HCT116 (cell line): ENCODE results near the gene TARBP2. TPM values are rescaled to one million over a fixed set of nuclear protein-coding genes. Genes with fewer than 3 reads are reported as not detected.

Source experiments
- ATAC-seq: fragments of 200-7000 bp; cut with Tn5 transposase; 2 replicates; pipeline ENCODE4 v1.9.1; 2020; ENCODE audit warnings: mild to moderate bottlenecking, moderate library complexity
- BruUV-seq: library from RNA; stranded (reverse); fragments of 400-500 nt; replicated peaks from 2 replicates; lab custom pipeline; 2021; lab: Mats Ljungman, UMichigan
- CTCF ChIA-PET: fragments of 300-600 bp; sonication (Branson Sonifier 250); formaldehyde crosslinking; loops from one replicate; lab custom pipeline; 2021; ENCODE audit warnings: antibody characterized with exemption; lab: Charles Lee
- POLR2A ChIA-PET: fragments of 300-600, 350-600 bp; sonication (Branson Sonifier 250); formaldehyde crosslinking; loops from one replicate; lab custom pipeline; 2021; ENCODE audit warnings: antibody characterized with exemption; lab: Charles Lee
- RAD21 ChIA-PET, 2 experiments: fragments of 300-600 bp; sonication (Branson Sonifier 250); formaldehyde crosslinking; loops; one replicate each; lab custom pipeline; 2023; ENCODE audit warnings: low total read pairs in 2 of 2; ENCODE audit not compliant: uncharacterized antibody in 2 of 2, unreplicated experiment in 2 of 2, low non-redundant PET in 1 of 2; lab: Charles Lee
- DNase-seq: peaks from one replicate; pipeline ENCODE4 v3.0.0-alpha.2; 2010; ENCODE audit warnings: low read depth, low spot score
- H2AFZ ChIP-seq: fragments of 200-600 bp; shearing (Covaris generic), sonication (generic); 2 replicates; pipeline ENCODE4 v1.6.1; 2017; ENCODE audit warnings: low read depth, mixed run types, mixed read lengths, antibody characterized with exemption, low read length; ENCODE audit not compliant: poor library complexity, severe bottlenecking
- H3K27ac ChIP-seq: 2 replicates; pipeline ENCODE4 v1.5.1; 2012; ENCODE audit warnings: low read depth, low read length
- H3K27me3 ChIP-seq: fragments of 200-600 bp; sonication (generic); 2 replicates; pipeline ENCODE4 v1.6.1; 2016; ENCODE audit warnings: mixed run types, low read length, mixed read lengths; ENCODE audit not compliant: insufficient read depth
- H3K36me3 ChIP-seq, 2 experiments: fragments of 200-500 bp in 1 of 2; fragments of 200-600 bp in 1 of 2; sonication (Bioruptor generic) in 1 of 2; sonication (generic) in 1 of 2; 2 replicates each; pipeline versions ENCODE4 v1.5.1 to v1.6.1; 2014 to 2016; ENCODE audit warnings: low read length in 2 of 2, inconsistent platforms in 1 of 2, mixed read lengths in 1 of 2, mixed run types in 1 of 2; ENCODE audit not compliant: insufficient read depth in 2 of 2, control insufficient read depth in 1 of 2
- H3K4me1 ChIP-seq, 2 experiments: fragments of 200-600 bp in 1 of 2; sonication (generic) in 1 of 2; 2 replicates each; pipeline versions ENCODE4 v1.5.1 to v1.6.1; 2012 to 2017; ENCODE audit warnings: low read length in 2 of 2, inconsistent platforms in 1 of 2, mild to moderate bottlenecking in 1 of 2, mixed read lengths in 1 of 2, mixed run types in 1 of 2, moderate library complexity in 1 of 2; ENCODE audit not compliant: insufficient read depth in 2 of 2, control insufficient read depth in 1 of 2
- H3K4me2 ChIP-seq: fragments of 200-600 bp; sonication (generic); 2 replicates; pipeline ENCODE4 v1.6.1; 2017; ENCODE audit warnings: mixed run types, low read length, mixed read lengths
- H3K4me3 ChIP-seq, 2 experiments: fragments of 200-600 bp in 1 of 2; sonication (generic) in 1 of 2; replicated peaks in 1 of 2; 2 replicates each; pipeline ENCODE4 v1.5.1; 2011 to 2016; ENCODE audit warnings: low read length in 2 of 2, control low read depth in 1 of 2, low read depth in 1 of 2, mild to moderate bottlenecking in 1 of 2, mixed read lengths in 1 of 2, mixed run types in 1 of 2
- H3K79me2 ChIP-seq: fragments of 200-600 bp; sonication (generic); 2 replicates; pipeline ENCODE4 v1.6.1; 2017; ENCODE audit warnings: mild to moderate bottlenecking, mixed run types, low read length, moderate library complexity, mixed read lengths; ENCODE audit not compliant: insufficient read depth
- H3K9ac ChIP-seq: fragments of 200-600 bp; sonication (generic); 2 replicates; pipeline ENCODE4 v1.6.1; 2016; ENCODE audit warnings: low read length, mixed read lengths
- H3K9me2 ChIP-seq: fragments of 200-600 bp; sonication (generic), shearing (Covaris generic); 2 replicates; pipeline ENCODE4 v1.6.1; 2017; ENCODE audit warnings: mixed run types, mild to moderate bottlenecking, moderate library complexity; ENCODE audit not compliant: insufficient read depth
- H3K9me3 ChIP-seq, 2 experiments: fragments of 200-500 bp in 1 of 2; fragments of 200-600 bp in 1 of 2; sonication (Bioruptor generic) in 1 of 2; sonication (generic) in 1 of 2; 2 replicates each; pipeline ENCODE4 v1.6.1; 2014 to 2017; ENCODE audit warnings: low read length in 2 of 2, mixed read lengths in 2 of 2, inconsistent platforms in 1 of 2, low read depth in 1 of 2, mild to moderate bottlenecking in 1 of 2, mixed run types in 1 of 2, moderate library complexity in 1 of 2; ENCODE audit not compliant: control insufficient read depth in 1 of 2, insufficient read depth in 1 of 2
- H4K20me1 ChIP-seq: fragments of 200-600 bp; sonication (generic), shearing (Covaris generic); 2 replicates; pipeline ENCODE4 v1.6.1; 2017; ENCODE audit warnings: mixed run types, mild to moderate bottlenecking, moderate library complexity; ENCODE audit not compliant: insufficient read depth
- CEBPB ChIP-seq: IDR thresholded peaks from 2 replicates; pipeline ENCODE4 v1.6.1; 2012; ENCODE audit warnings: low read depth
- ELF1 ChIP-seq: IDR thresholded peaks from 2 replicates; pipeline ENCODE4 v1.6.1; 2012; ENCODE audit warnings: low read depth, borderline replicate concordance
- EZH2 ChIP-seq: fragments of 200-600 bp; sonication (generic); IDR thresholded peaks from 2 replicates; pipeline ENCODE4 v1.6.1; 2017; ENCODE audit warnings: antibody characterized with exemption, mixed run types
- JUND ChIP-seq: IDR thresholded peaks from 2 replicates; pipeline ENCODE4 v1.6.1; 2012
- POLR2A ChIP-seq: IDR thresholded peaks from 2 replicates; pipeline ENCODE4 v1.7.0; 2011; ENCODE audit warnings: borderline replicate concordance; ENCODE audit not compliant: insufficient read depth, insufficient read length; ENCODE audit errors: extremely low read depth
- RAD21 ChIP-seq: IDR thresholded peaks from 2 replicates; pipeline ENCODE4 v1.6.1; 2012; ENCODE audit warnings: low read depth, mild to moderate bottlenecking
- REST ChIP-seq: IDR thresholded peaks from 2 replicates; pipeline ENCODE4 v1.6.1; 2012; ENCODE audit warnings: low read depth
- SRF ChIP-seq: IDR thresholded peaks from 2 replicates; pipeline ENCODE4 v1.6.1; 2012; ENCODE audit warnings: low read depth
- TCF7L2 ChIP-seq: IDR thresholded peaks from 2 replicates; pipeline ENCODE4 v1.7.0; 2011; ENCODE audit warnings: borderline replicate concordance, inconsistent platforms; ENCODE audit not compliant: insufficient read depth, insufficient read length; ENCODE audit errors: extremely low read depth
- YY1 ChIP-seq: IDR thresholded peaks from 2 replicates; pipeline ENCODE4 v1.6.1; 2011; ENCODE audit warnings: low read length, low read depth, moderate library complexity, mild to moderate bottlenecking; ENCODE audit not compliant: insufficient replicate concordance; ENCODE audit errors: extremely low read depth
- ZBTB33 ChIP-seq: IDR thresholded peaks from 2 replicates; pipeline ENCODE4 v1.6.1; 2011; ENCODE audit warnings: mild to moderate bottlenecking, low read length, moderate library complexity; ENCODE audit not compliant: insufficient replicate concordance; ENCODE audit errors: extremely low read depth
- intact Hi-C: fragments of 100-400 bp; cut with micrococcal nuclease; formaldehyde crosslinking; loops from 2 replicates; pipeline ENCODE4 v1.10.0; 2022
- total RNA-seq: library from RNA; stranded (reverse); gene quantifications from one replicate; pipeline ENCODE4 v1.2.1, GENCODE V29; 2021; ENCODE audit not compliant: unreplicated experiment
- TF ChIP-seq, protein P1 (sequence below): IDR thresholded peaks from 2 replicates; pipeline ENCODE4 v1.6.1; 2012
- TF ChIP-seq, protein P2 (sequence below), 3 experiments: fragments of 200-600 bp in 1 of 3; sonication (generic) in 1 of 3; IDR thresholded peaks in 2 of 3; conservative IDR thresholded peaks in 1 of 3; 2 replicates each; pipeline ENCODE4 v1.5.1; 2012 to 2017; ENCODE audit warnings: low read depth in 2 of 3, low read length in 2 of 3, antibody characterized with exemption in 1 of 3, borderline replicate concordance in 1 of 3, control low read depth in 1 of 3, mild to moderate bottlenecking in 1 of 3, mixed read lengths in 1 of 3, mixed run types in 1 of 3, moderate library complexity in 1 of 3; ENCODE audit not compliant: insufficient read depth in 1 of 3

The TARBP2 gene
- total RNA-seq, 1 experiment from 2014 or later: 40.1 TPM

GRCh38 chr12:53551889-53552291, 50.8 kb downstream of the TARBP2 start:
- no peak for DNase-seq
- H3K4me1 ChIP-seq: no peaks in the 10 kb centered on the region
- no peaks in the 10 kb centered on the region for H3K79me2 ChIP-seq
- H3K9me3 ChIP-seq: no peaks in the 10 kb centered on the region
- H3K4me3 ChIP-seq: no peak overlapping the region
- TF ChIP-seq JUND (no peak), RAD21 (no peak), ZBTB33 (no peak), EZH2 (no peak), ELF1 (no peak), REST (no peak), CEBPB (no peak), YY1 (no peak), POLR2A (no peak), TCF7L2 (no peak), SRF (no peak)
- TF ChIP-seq, protein P1, sequence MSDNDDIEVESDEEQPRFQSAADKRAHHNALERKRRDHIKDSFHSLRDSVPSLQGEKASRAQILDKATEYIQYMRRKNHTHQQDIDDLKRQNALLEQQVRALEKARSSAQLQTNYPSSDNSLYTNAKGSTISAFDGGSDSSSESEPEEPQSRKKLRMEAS: no peak
- TF ChIP-seq, protein P2, sequence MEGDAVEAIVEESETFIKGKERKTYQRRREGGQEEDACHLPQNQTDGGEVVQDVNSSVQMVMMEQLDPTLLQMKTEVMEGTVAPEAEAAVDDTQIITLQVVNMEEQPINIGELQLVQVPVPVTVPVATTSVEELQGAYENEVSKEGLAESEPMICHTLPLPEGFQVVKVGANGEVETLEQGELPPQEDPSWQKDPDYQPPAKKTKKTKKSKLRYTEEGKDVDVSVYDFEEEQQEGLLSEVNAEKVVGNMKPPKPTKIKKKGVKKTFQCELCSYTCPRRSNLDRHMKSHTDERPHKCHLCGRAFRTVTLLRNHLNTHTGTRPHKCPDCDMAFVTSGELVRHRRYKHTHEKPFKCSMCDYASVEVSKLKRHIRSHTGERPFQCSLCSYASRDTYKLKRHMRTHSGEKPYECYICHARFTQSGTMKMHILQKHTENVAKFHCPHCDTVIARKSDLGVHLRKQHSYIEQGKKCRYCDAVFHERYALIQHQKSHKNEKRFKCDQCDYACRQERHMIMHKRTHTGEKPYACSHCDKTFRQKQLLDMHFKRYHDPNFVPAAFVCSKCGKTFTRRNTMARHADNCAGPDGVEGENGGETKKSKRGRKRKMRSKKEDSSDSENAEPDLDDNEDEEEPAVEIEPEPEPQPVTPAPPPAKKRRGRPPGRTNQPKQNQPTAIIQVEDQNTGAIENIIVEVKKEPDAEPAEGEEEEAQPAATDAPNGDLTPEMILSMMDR (IDR thresholded peaks at IDR 0.05 in 2 of 3, conservative IDR thresholded peaks at IDR 0.05 in 1 of 3; ENCODE audit: borderline replicate concordance in 1 of 3, insufficient read depth in 1 of 3, low read depth in 2 of 3, low read length in 2 of 3): no peak
- H3K9ac ChIP-seq: no peak overlapping the region
- no peak overlapping the region for H3K27ac ChIP-seq
- BruUV-seq: no TSS peak
- H2AFZ ChIP-seq: no peak overlapping the region
- H3K4me2 ChIP-seq: no peak overlapping the region
- ATAC-seq: no peak
- H3K27me3 ChIP-seq: no peaks in the 10 kb centered on the region
- intact Hi-C loops: no loop called here
- H3K9me2 ChIP-seq: no peaks in the 10 kb centered on the region
- peaks cover 2 to 6% of the 10 kb centered on the region in 2 experiments; a peak in 1 of 4 replicates for H3K36me3 ChIP-seq
- no peaks in the 10 kb centered on the region for H4K20me1 ChIP-seq
- POLR2A ChIA-PET: no interaction called here
- RAD21 ChIA-PET: no interaction called here
- CTCF ChIA-PET: interaction anchor here (1.3 kb wide), 1 partner anchor 9 kb away, joined by 4 read pairs; no protein-coding TSS in a partner anchor
